Ovary (tissue), 9 donors: ENCODE results near the gene PPP2R2B. TPM values are rescaled to one million over a fixed set of nuclear protein-coding genes. Genes with fewer than 3 reads are reported as not detected.

Experiments used
- DNase-seq, 5 donors: peaks; one replicate each; pipeline ENCODE4 v3.0.0-alpha.2; 2019 to 2020
- H3K27ac ChIP-seq, 2 donors: fragments of 200-600 bp; one replicate each; pipeline versions ENCODE4 v1.5.1 to v1.8.0; 2019 to 2022
- H3K27me3 ChIP-seq: fragments of 200-600 bp; one replicate; pipeline ENCODE4 v1.8.0; 2022
- H3K36me3 ChIP-seq: fragments of 200-600 bp; sonication (generic); one replicate; pipeline ENCODE4 v1.5.1; 2019
- H3K4me1 ChIP-seq: one replicate; pipeline ENCODE4 v1.8.1; 2013; ENCODE audit warnings: mild to moderate bottlenecking, moderate library complexity; ENCODE audit not compliant: insufficient read depth
- H3K4me3 ChIP-seq: fragments of 200-600 bp; sonication (generic); one replicate; pipeline ENCODE4 v1.5.1; 2017
- H3K9me3 ChIP-seq, 2 donors: fragments of 200-600 bp in 1 of 2; sonication (generic) in 1 of 2; one replicate each; pipeline versions ENCODE4 v1.5.1 to v1.8.1; 2013 to 2019; ENCODE audit warnings: mild to moderate bottlenecking in 1 of 2, moderate library complexity in 1 of 2
- EP300 ChIP-seq: sonication (generic); formaldehyde crosslinking; IDR thresholded peaks from one replicate; pipeline ENCODE4 v1.6.1; 2017; ENCODE audit warnings: antibody characterized with exemption
- POLR2A ChIP-seq: fragments of 450-650 bp; IDR thresholded peaks from one replicate; pipeline ENCODE4 v1.6.1; 2017; ENCODE audit warnings: antibody characterized with exemption, mild to moderate bottlenecking, moderate library complexity
- WGBS, 3 donors: extraction: QIAGEN DNeasy Blood & Tissue Kit in 1 of 3; methylation state at CpG; one replicate each; pipeline versions ENCODE4 v1.1.5 to v1.1.7; 2013 to 2017; 5-methylcytosine and 5-hydroxymethylcytosine counted together
- intact Hi-C, 4 donors: fragments of 100-400 bp; cut with DNase I; formaldehyde crosslinking; loops; one replicate each; pipeline versions ENCODE4 v1.11.0 to v1.15.1; 2022 to 2023
- polyA plus RNA-seq, 2 donors: library from polyadenylated mRNA; stranded (reverse); fragments of 200-250 nt in 1 of 2; fragments of 350-450 nt in 1 of 2; fragmentation: Illumina TruSeq in 1 of 2; extraction: RNeasy Lipid Tissue Mini Kit (QIAGEN cat#74804) in 1 of 2; gene quantifications; one replicate each; pipeline ENCODE4 v1.2.3, GENCODE V29; 2013 to 2014
- total RNA-seq, 7 donors: library from RNA; depleted of rRNA in 2 of 7; stranded (reverse); fragments of >200 nt in 2 of 7; fragmentation: NEBNext Ultra II Directional in 3 of 7; extraction: Animal tissue kit (Norgen Biotek cat#: 25700) in 3 of 7; gene quantifications; one replicate each; pipeline versions ENCODE4 v1.1.0 to v1.2.4, GENCODE V29; 2016 to 2023
- TF ChIP-seq, protein P1 (sequence below), 3 donors: fragments of 450-650 bp in 2 of 3; fragments of 200-600 bp in 1 of 3; IDR thresholded peaks; one replicate each; pipeline versions ENCODE4 v1.5.1 to v1.8.0; 2016 to 2022; ENCODE audit warnings: antibody characterized with exemption in 3 of 3, mild to moderate bottlenecking in 1 of 3
- donor health status: DM: no; HTN: no; CAD: no; lungs with moderate emphysema.
- donor health status: DM: no; HTN: no; CAD: no.
- donor health status: Bipolar disorder and iron deficiency.
- donor health status: DM: yes; HTN: yes; CAD: no.
- donor health status: DM: no; HTN: no; CAD: no.
- donor health status: DM: yes; HTN: yes; CAD: no.

The PPP2R2B gene
- total and polyA plus RNA-seq, 9 donors, result 0.12 to 20.8 (median 1.2) TPM; not detected in 1

DNA sequence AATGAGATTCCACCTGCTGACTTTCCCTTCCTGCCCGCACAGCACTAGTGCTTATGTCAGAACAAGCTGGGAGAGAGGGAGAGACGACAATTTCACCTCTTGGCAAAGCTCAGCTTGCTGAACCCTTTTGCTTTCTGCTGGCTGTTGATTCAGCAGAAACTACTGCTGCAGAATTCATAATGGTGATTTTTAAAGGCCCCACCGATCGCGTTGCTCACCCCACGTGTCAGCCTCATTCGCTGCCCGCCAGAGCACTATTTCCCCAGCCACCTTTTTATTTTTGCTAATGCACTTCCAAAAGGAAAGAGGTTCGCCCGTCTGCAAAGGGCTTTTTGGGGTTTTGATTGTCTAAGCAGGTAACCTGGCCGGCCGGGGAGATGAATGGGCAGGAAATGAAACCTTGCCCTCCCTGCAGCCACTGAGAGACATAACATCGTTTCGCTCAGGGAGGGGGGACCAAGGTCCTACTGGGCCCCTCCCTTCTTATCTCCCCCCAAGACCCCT is 1.3 kb downstream of the PPP2R2B start:
- no peak for TF ChIP-seq EP300
- no peak for TF ChIP-seq POLR2A
- TF ChIP-seq, protein P1, sequence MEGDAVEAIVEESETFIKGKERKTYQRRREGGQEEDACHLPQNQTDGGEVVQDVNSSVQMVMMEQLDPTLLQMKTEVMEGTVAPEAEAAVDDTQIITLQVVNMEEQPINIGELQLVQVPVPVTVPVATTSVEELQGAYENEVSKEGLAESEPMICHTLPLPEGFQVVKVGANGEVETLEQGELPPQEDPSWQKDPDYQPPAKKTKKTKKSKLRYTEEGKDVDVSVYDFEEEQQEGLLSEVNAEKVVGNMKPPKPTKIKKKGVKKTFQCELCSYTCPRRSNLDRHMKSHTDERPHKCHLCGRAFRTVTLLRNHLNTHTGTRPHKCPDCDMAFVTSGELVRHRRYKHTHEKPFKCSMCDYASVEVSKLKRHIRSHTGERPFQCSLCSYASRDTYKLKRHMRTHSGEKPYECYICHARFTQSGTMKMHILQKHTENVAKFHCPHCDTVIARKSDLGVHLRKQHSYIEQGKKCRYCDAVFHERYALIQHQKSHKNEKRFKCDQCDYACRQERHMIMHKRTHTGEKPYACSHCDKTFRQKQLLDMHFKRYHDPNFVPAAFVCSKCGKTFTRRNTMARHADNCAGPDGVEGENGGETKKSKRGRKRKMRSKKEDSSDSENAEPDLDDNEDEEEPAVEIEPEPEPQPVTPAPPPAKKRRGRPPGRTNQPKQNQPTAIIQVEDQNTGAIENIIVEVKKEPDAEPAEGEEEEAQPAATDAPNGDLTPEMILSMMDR (IDR thresholded peaks at IDR 0.05), result no peak
- Histone ChIP-seq H3K27ac (no peak overlapping the region), H3K4me3 (peak overlapping the region; percentile 43), H3K4me1 (peaks cover 1% of the 10 kb centered on the region), H3K27me3 (no peaks in the 10 kb centered on the region), H3K9me3 (no peaks in the 10 kb centered on the region), H3K36me3 (no peaks in the 10 kb centered on the region)
- WGBS, 3 donors, result 5 to 8% (median 5%) methylated on average over 14 of the region's 14 CpGs
- no peak for DNase-seq
- intact Hi-C loops, result no loop called here

DNA sequence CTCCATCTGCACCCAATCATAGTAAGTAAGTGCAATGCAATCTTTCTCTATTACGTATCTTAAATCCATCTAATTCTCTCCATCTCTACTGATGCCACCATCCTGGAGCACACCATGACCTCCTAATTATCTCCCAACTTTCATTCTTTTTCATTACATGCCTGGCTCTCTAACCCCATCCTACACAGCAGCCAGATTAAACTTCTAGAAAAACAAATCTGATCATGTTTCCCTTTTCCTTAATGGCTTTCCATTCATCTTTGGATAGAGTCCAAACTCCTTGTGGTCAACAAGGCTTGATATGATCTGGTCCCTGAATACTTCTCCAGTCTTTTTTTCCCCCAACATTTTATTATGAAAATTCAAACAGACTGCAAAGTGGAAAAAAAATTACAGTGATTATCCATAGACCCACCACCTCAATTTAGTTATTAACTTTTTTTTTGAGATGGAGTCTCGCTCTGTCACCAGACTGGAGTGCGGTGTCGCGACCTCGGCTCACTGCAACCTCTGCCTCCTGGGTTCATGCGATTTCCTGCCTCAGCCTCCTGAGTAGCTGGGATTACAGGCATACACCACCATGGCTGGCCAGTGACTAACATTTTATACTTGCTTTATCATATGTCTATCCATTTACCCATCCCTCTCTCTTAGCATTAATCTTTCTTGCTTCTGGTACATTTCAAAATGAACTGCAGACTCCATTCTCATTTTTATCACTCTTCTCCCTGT is 5.2 kb downstream of the PPP2R2B start:
- H3K9me3 ChIP-seq, result no peaks in the 10 kb centered on the region
- no peak overlapping the region for H3K27ac ChIP-seq
- intact Hi-C loops, result no loop called here
- no peaks in the 10 kb centered on the region for H3K27me3 ChIP-seq
- DNase-seq, result no peak
- TF ChIP-seq POLR2A (no peak), EP300 (no peak)
- TF ChIP-seq, protein P1 (IDR thresholded peaks at IDR 0.05), result no peak
- no peak overlapping the region for H3K4me3 ChIP-seq
- H3K4me1 ChIP-seq, result peaks cover 1% of the 10 kb centered on the region
- WGBS, 3 donors, result 90 to 94% (median 92%) methylated on average over 7 of the region's 7 CpGs
- no peaks in the 10 kb centered on the region for H3K36me3 ChIP-seq

DNA sequence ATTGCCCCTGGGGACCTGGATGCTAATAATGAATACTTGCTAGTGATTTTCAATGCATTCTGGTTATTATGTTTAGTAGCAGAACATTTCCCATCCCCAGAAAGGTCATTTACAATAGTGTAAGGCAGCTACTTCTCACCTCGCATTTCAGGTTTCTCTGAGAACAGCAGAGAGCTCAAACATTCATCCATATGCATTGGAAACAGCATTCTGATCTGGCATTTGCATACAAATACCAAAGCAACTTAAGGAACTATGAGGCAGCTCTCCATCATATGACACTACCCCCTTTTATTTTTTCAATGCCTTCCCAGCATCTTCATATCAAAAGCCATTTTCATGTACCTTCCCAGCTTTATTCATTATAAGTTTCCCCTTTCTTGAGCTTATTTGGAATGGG is 6.4 kb downstream of the PPP2R2B start:
- H3K27ac ChIP-seq, result no peak overlapping the region
- no peaks in the 10 kb centered on the region for H3K36me3 ChIP-seq
- H3K9me3 ChIP-seq, result no peaks in the 10 kb centered on the region
- TF ChIP-seq POLR2A, result no peak
- WGBS, 3 donors, result 50 to 68% (median 53%) methylated on average over 1 of the region's 1 CpG
- no peak for DNase-seq
- no peak overlapping the region for H3K4me3 ChIP-seq
- no peaks in the 10 kb centered on the region for H3K27me3 ChIP-seq
- H3K4me1 ChIP-seq, result no peaks in the 10 kb centered on the region
- intact Hi-C loops, result no loop called here

DNA sequence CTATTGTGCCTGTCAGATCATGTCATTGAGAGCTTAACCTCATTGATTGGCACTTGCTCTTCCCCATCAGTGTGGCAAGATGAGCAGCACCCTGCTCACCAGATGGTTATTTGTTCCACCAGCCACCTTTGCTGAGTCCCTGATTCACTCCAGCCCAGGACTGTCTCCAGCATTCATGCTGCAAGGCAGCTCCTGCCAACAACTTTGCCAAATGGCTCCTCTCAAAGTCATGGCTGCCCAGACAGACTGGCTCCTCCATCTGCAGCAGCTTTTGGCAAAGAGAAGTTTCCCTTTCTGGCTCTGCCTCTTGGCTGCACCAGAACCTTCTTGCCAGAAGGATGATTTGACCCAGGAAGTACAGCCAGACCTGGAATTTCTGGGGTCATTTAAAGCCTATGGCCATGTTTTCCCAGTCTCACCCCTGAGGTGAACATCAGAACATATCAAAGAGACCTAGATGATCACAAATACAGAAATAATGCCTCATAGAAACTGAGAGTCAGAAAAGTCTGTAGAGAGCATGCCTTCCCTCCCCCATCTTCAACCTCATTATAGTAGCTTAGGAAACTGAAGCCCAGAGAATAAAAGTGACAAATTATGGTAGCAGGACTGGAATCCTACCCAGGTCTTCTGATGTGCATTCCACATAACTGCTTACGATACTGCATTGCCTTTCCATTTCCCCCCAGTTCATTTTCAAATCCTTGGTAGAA is 10.4 kb downstream of the PPP2R2B start:
- no peak overlapping the region for H3K27ac ChIP-seq
- TF ChIP-seq, protein P1 (IDR thresholded peaks at IDR 0.05), result no peak
- TF ChIP-seq EP300, result no peak
- TF ChIP-seq POLR2A, result no peak
- 45 to 92% (median 85%) methylated on average over 1 of the region's 1 CpG for WGBS, 3 donors
- no peaks in the 10 kb centered on the region for H3K36me3 ChIP-seq
- intact Hi-C loops, result no loop called here
- no peak for DNase-seq
- no peak overlapping the region for H3K4me3 ChIP-seq
- H3K27me3 ChIP-seq, result no peaks in the 10 kb centered on the region
- no peaks in the 10 kb centered on the region for H3K9me3 ChIP-seq
- no peaks in the 10 kb centered on the region for H3K4me1 ChIP-seq

DNA sequence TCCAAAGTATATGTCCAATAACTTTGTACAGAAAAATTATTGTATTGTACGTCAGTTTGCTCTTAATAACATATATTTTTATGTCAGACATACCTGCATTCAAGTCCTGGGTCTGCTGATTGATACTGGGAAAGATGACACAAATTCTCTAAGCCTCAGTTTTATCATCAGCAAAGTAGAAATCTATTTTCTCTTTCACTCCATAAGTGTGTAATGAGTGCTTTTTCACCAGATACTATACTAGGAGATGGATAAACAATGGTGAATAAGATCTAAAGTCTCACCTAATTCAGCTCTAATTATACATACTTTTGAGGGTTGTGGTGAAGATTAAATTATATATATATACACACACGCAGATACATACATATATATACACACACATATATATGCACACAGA is 12.3 kb downstream of the PPP2R2B start:
- intact Hi-C loops, result no loop called here

More for the DNA sequence above, 12.3 kb downstream of the PPP2R2B start:
- TF ChIP-seq EP300, result no peak
- TF ChIP-seq, protein P1 (IDR thresholded peaks at IDR 0.05), result no peak
- no peak for TF ChIP-seq POLR2A
- Histone ChIP-seq H3K27me3 (no peaks in the 10 kb centered on the region), H3K4me1 (no peaks in the 10 kb centered on the region), H3K4me3 (no peak overlapping the region), H3K36me3 (no peaks in the 10 kb centered on the region), H3K9me3 (no peaks in the 10 kb centered on the region), H3K27ac (no peak overlapping the region)
- 82 to 88% (median 84%) methylated on average over 2 of the region's 2 CpGs for WGBS, 3 donors
- DNase-seq, result no peak
